ENCODE measurements around the gene PDE6B.

DNA sequence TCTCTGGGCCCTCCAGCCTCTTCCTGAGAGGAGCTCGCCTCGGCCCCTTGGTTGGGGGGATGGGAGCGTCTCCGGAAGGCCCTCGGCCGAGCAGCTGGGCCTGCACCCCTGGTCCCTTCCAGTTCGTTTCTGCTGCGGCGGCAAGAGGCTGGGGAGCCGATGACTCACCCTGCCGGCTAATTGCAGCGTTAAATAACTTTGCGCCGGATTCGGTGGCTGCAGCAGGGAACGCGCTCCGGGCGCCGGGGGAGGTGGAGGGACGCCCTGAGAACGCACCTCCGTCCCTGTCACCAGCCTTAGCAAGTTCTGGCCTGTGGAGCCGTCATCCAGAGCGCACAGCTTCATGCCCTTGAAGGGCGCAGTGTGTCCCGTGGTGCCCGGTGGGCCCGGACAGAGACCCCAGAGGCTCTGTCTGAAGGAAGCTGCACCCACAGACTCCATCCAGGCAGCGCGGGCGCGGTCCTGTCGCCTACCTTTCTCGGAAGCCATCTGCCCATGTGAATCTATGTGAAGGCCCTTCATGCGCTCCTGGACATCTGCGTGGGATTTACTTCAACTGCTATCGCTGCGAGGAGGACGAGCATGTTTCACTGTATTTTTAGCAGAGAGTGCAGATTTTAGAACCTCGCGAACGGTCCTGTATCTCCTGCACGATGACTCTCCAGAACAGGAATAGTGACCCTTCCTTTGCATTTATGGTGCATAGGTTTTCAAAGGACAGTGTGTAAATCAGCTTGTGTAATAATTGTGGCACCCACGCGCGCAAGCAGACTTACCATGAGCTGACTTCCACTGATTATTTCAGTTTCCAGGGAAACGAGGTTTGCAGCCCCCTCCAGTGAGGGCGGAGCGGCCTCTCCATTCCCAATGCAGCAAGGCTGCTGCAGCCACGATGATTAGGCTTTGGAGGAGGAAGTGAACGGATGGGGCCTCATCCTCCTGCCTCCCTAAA lies 47.6 kb upstream of the PDE6B start:
- TF ChIP-seq GATA3 (IDR thresholded peaks at IDR 0.05; ENCODE audit: low read depth, low read length) (no peak), GATA2 (IDR thresholded peaks at IDR 0.05; ENCODE audit: low read depth, low read length) (no peak)

Measured in SH-SY5Y (cell line).